ENCODE results near the gene CKAP5.

Gene CKAP5

DNA sequence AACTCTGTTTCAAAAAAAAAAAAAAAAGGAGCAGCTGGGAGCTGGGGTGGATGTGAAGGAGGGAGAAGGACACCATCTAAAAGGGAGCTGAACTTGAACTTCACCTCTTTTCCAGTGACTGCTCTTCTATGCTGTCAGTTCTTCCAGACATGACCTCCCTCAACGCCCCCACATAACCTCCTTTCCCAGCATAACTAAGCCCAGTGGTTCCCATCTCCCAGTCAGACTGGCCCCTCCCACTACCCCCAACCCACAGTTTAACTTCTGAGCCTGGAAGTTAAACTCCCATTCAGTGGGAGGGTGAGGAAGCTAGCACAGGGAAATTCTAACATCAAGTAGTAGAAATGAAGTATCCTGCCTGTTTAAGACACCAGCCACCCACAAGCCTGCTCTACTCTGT is 147.5 kb downstream of the CKAP5 start:
- no peak for DNase-seq (ENCODE audit: low spot score)

DNA sequence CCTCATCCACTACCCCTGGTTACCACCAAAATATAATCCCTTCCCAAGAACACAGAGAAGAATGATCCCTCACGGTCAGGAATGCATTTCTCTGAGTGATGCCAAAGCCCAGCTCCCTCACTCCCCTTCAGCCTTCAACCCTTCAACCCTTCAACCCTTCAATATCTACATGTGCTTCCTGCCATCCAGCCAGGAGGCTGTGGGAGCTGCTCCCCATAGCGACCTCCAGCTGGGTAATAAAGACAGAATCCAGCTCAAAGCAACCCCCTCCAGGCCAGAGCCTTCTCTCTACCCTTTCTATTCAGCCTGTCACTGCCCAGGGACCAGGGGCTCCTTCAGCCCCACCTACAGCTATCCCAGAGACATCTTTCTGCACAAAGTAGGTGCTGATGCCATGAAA is 148.4 kb downstream of the CKAP5 start:
- no peak for DNase-seq (ENCODE audit: low spot score)

DNA sequence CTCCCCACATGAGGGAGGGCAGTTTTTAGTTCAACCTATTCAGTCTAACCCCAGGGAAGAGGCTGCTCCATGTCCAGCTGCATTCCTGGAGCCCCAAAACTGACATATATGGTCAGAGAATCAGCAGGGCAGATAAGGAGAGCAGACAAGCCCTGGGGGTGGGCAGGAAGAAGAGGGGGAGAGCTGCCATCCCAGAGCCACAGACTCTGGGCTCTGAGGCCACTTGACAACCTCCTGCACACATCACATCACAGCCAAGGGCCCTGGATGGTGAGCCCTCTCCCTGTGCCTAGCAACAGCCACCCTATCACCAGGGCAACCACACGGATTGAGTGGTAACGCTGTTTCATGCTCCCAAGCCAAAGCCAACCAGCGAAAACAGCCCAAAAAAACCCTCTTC is 148.8 kb downstream of the CKAP5 start:
- DNase-seq (ENCODE audit: low spot score): no peak

DNA sequence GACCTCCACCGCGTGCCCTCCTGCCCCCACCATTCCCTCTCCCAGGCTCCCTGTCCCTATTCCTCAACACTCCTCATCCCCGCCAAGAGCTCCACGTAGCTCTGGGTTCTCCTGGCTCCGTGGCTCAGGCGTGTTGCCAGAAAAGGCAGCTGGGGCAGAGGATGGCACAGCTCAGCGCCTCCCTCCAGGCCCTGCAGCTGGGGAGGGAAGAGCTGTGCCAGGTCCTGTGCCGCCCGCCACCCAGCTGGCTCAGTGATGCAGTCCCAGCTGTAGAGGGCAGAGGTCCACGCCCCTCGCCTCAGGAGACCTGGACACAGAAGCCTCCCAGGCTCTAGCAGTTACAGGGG is 149.9 kb downstream of the CKAP5 start:
- DNase-seq (ENCODE audit: low spot score): no peak

DNA sequence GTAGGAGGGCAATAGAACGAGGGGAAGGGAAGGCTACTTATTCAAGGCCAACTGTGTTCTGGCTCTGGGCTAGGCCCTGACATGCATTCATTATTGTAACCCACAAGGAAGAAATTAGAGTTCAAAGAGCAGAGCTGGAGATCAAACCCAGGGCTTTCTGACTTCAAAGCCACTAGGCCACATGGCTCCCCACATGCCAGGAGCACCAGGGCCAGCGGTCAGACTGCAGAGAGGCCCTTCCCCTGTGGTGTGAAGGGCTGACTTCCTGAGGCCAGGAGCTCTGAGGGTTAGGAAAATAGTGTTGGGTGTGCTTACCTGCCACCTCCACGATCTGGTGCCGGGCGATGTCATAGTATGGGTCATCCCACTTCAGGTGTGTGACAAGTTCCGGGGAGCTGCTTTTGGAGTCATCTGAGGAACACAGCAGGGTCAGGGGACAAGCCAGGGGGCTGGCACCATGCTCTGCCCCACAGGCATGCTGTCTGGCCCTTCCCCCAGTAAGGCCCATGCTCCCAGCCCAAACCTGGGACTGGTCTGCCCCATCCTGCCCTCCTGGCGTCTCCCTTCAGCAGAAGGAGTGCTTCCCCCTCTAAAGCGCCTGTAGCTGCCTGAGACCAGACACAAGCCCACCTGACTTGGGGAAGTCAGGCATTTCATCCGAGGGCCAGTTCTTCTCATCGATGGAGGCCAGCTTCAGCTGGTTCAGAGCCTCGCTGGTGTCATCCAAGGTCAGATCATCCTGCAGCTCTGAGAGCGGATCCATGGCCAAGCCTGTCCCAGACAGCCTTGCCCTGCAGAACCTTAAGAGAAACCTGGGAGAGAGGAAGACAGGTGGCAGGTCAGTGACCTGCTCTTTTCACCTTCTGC is 150.5 kb downstream of the CKAP5 start:
- DNase-seq (ENCODE audit: low spot score): peak; percentile 92

DNA sequence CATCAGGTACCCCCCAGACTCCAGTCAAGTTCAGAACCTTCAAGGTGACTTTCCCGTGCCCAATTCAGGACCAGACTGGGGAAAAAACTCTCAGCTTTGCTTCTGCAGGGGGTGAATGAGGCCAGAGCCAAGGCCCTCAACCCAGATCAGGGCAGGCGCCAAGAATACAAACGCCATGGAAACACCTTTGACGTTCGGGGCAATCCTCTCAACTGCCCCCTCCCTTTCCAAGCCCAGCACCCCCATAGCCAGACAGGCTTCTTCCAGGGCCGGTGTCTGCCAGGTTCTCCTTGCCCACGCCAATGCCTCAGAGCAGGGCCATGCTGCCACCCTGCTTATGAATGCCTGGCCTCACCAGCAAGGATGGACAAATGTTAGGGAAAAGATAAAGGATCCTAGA is 151.5 kb downstream of the CKAP5 start:
- no peak for DNase-seq (ENCODE audit: low spot score)

DNA sequence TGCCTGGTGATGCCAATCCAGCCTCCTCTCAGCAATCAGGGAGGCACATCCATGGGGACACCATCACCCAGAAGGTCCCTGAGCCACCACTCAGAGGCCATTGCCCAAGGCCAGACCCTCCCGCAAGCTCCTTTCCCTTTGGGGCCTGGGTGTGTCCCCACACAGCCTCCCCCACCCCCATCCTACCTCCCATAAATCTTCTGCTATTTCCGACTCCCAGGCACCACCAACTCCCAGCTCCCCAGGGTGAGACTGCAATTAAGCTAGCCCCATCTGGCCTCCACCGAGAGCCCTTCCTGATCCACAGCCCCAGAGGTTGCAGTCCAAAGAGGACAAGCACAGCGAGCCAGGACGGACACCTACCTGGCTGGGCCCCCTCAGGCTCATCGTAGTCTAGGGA is 152.0 kb downstream of the CKAP5 start:
- DNase-seq (ENCODE audit: low spot score): no peak

DNA sequence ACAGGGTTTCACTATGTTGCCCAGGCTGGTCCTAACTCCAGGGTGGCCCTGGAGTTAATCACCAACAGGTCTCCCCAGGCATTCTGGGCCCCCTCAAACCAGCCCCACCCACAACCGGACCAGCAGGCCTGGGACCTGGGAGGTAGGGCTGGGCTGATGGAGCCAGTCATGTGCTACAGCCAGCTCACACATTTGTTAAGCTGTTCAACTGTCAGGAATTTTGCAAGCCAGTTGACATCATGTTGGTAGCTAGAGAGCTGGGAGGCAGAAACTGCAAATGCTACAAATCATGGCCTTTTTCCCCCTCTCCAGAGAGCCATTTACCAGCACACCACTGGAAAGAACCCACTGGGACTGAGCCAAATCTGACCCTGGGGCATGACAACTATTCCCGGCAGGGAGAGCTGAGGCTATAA is 152.5 kb downstream of the CKAP5 start:
- DNase-seq (ENCODE audit: low spot score): no peak

Data from SW480 (cell line).